CD4-positive, alpha-beta memory T cell (primary cell): ENCODE measurements around the gene CASKIN2. TPM values are rescaled to one million over a fixed set of nuclear protein-coding genes. Genes with fewer than 3 reads are reported as not detected.

ENCODE experiments used
- CTCF ChIA-PET: fragments of 350-600 bp; sonication (Branson Sonifier 250); formaldehyde crosslinking; loops from one replicate; lab custom pipeline; 2021; ENCODE audit warnings: inconsistent platforms; ENCODE audit not compliant: partially characterized antibody; lab: Charles Lee
- POLR2A ChIA-PET: fragments of 350-600 bp; sonication (Branson Sonifier 250); formaldehyde crosslinking; loops from one replicate; lab custom pipeline; 2021; ENCODE audit not compliant: partially characterized antibody; lab: Charles Lee
- DNase-seq, 5 donors: peaks; one replicate each; pipeline versions ENCODE4 v3.0.0 to v3.0.0-alpha.2; 2020 to 2022; ENCODE audit warnings: mixed read lengths in 1 of 5
- H3K27ac ChIP-seq: one replicate; pipeline ENCODE4 v1.7.0; 2013; ENCODE audit warnings: low read depth, low read length
- H3K27me3 ChIP-seq: 2 replicates; pipeline ENCODE4 v1.7.0; 2013; ENCODE audit warnings: mild to moderate bottlenecking, low read length, moderate library complexity; ENCODE audit not compliant: insufficient read depth
- H3K36me3 ChIP-seq: 2 replicates; pipeline ENCODE4 v1.7.0; 2013; ENCODE audit warnings: mild to moderate bottlenecking, low read length, moderate library complexity; ENCODE audit not compliant: insufficient read depth
- H3K4me1 ChIP-seq: 2 replicates; pipeline ENCODE4 v1.7.0; 2013; ENCODE audit warnings: mild to moderate bottlenecking, low read length, moderate library complexity; ENCODE audit not compliant: insufficient read depth
- H3K4me3 ChIP-seq, 2 donors: one replicate each; pipeline ENCODE4 v1.7.0; 2013; ENCODE audit warnings: low read length in 2 of 2, mild to moderate bottlenecking in 1 of 2
- H3K9me3 ChIP-seq, 2 donors: one replicate each; pipeline ENCODE4 v1.7.0; 2013; ENCODE audit warnings: low read length in 2 of 2, control low read depth in 1 of 2; ENCODE audit not compliant: control insufficient read depth in 1 of 2
- H3K27ac Mint-ChIP-seq, 7 donors: one replicate each; pipeline ENCODE4 v1.8.0; 2020 to 2021; ENCODE audit warnings: mixed read lengths in 7 of 7, mild to moderate bottlenecking in 6 of 7, inconsistent platforms in 3 of 7, moderate library complexity in 3 of 7
- H3K27me3 Mint-ChIP-seq, 2 donors: one replicate each; pipeline ENCODE4 v1.8.0; 2020 to 2021; ENCODE audit warnings: mixed read lengths in 2 of 2
- H3K36me3 Mint-ChIP-seq, 2 donors: one replicate each; pipeline ENCODE4 v1.8.0; 2020 to 2021; ENCODE audit warnings: mixed read lengths in 2 of 2, inconsistent platforms in 1 of 2, mild to moderate bottlenecking in 1 of 2
- H3K4me1 Mint-ChIP-seq, 4 donors: one replicate each; pipeline ENCODE4 v1.8.0; 2020 to 2021; ENCODE audit warnings: mixed read lengths in 4 of 4, mild to moderate bottlenecking in 1 of 4
- H3K4me3 Mint-ChIP-seq, 8 donors: one replicate each; pipeline ENCODE4 v1.8.0; 2020 to 2021; ENCODE audit warnings: mixed read lengths in 8 of 8, mild to moderate bottlenecking in 7 of 8, moderate library complexity in 6 of 8, inconsistent platforms in 3 of 8
- H3K9me3 Mint-ChIP-seq, 8 donors: one replicate each; pipeline ENCODE4 v1.8.0; 2020 to 2021; ENCODE audit warnings: mixed read lengths in 8 of 8, mild to moderate bottlenecking in 5 of 8, inconsistent platforms in 3 of 8, moderate library complexity in 1 of 8
- intact Hi-C: fragments of 100-400 bp; cut with micrococcal nuclease; formaldehyde crosslinking; loops from one replicate; pipeline ENCODE4 v1.15.1; 2023
- polyA plus RNA-seq, 2 donors: library from polyadenylated mRNA; unstranded; fragments of 300-500 nt; fragmentation: Illumina TruSeq; gene quantifications; one replicate each; pipeline ENCODE4 v1.2.3, GENCODE V29; 2021
- total RNA-seq, 2 experiments: library from RNA; stranded (reverse); gene quantifications; one replicate each; pipeline ENCODE4 v1.2.3, GENCODE V29; 2021

CASKIN2 gene
- total and polyA plus RNA-seq, 4 experiments from 2014 or later, result 0.32 to 0.53 TPM; not detected in 2

GRCh38 chr17:75465039-75465438 is 50.3 kb downstream of the CASKIN2 start:
- POLR2A ChIA-PET, result interaction anchor here (0.7 kb wide), 2 partner anchors 35 to 736 kb away, joined by 3 read pairs; no protein-coding TSS in a partner anchor
- CTCF ChIA-PET, result interaction anchor here (0.6 kb wide), 1 partner anchor 22 kb away, joined by 3 read pairs; no protein-coding TSS in a partner anchor
- H3K9me3 Mint-ChIP-seq, result no peaks in the 10 kb centered on the region
- Histone ChIP-seq H3K36me3 (no peaks in the 10 kb centered on the region), H3K4me1 (no peaks in the 10 kb centered on the region), H3K4me3 (no peak overlapping the region), H3K27me3 (no peaks in the 10 kb centered on the region), H3K27ac (no peak overlapping the region), H3K9me3 (no peaks in the 10 kb centered on the region)
- no peak overlapping the region for H3K4me3 Mint-ChIP-seq
- peaks cover 0 to 8% of the 10 kb centered on the region in 2 donors for H3K36me3 Mint-ChIP-seq
- peak overlapping the region in 2 of 7 donors; percentile 6 to 51 for H3K27ac Mint-ChIP-seq
- no peak for DNase-seq
- intact Hi-C loops, result no loop called here
- H3K27me3 Mint-ChIP-seq, result no peaks in the 10 kb centered on the region
- peaks cover 11 to 20% (median 14%) of the 10 kb centered on the region in 4 donors for H3K4me1 Mint-ChIP-seq

GRCh38 chr17:75463603-75464002 is 51.7 kb downstream of the CASKIN2 start:
- Mint-ChIP-seq H3K36me3 (peaks cover 0 to 10% of the 10 kb centered on the region in 2 donors), H3K27ac (peak overlapping the region in 2 of 7 donors; percentile 15 to 27), H3K27me3 (no peaks in the 10 kb centered on the region), H3K9me3 (no peaks in the 10 kb centered on the region), H3K4me1 (peaks cover 17 to 32% (median 23%) of the 10 kb centered on the region in 4 donors), H3K4me3 (no peak overlapping the region)
- ChIA-PET CTCF (no interaction called here), POLR2A (interaction anchor here (1.0 to 1.4 kb wide), 2 partner anchors 24 to 193 kb away, joined by 4 to 5 read pairs; partner anchors contain the start of gene MIF4GD)
- DNase-seq, result no peak
- Histone ChIP-seq H3K4me1 (no peaks in the 10 kb centered on the region), H3K9me3 (no peaks in the 10 kb centered on the region), H3K36me3 (no peaks in the 10 kb centered on the region), H3K27ac (no peak overlapping the region), H3K27me3 (no peaks in the 10 kb centered on the region), H3K4me3 (no peak overlapping the region)
- intact Hi-C loops, result no loop called here

GRCh38 chr17:75460295-75460694 is 55.0 kb downstream of the CASKIN2 start:
- Histone ChIP-seq H3K4me1 (peaks cover 18% of the 10 kb centered on the region), H3K36me3 (no peaks in the 10 kb centered on the region), H3K9me3 (no peaks in the 10 kb centered on the region), H3K27ac (no peak overlapping the region), H3K4me3 (no peak overlapping the region), H3K27me3 (no peaks in the 10 kb centered on the region)
- no peaks in the 10 kb centered on the region for H3K27me3 Mint-ChIP-seq
- H3K36me3 Mint-ChIP-seq, result peaks cover 5 to 7% of the 10 kb centered on the region in 2 donors
- CTCF ChIA-PET, result interaction anchor here (0.9 kb wide), 1 partner anchor 172 kb away, joined by 4 read pairs; no protein-coding TSS in a partner anchor
- intact Hi-C loops, result no loop called here
- no peaks in the 10 kb centered on the region for H3K9me3 Mint-ChIP-seq
- H3K4me1 Mint-ChIP-seq, result peaks cover 23 to 54% (median 38%) of the 10 kb centered on the region in 4 donors
- H3K27ac Mint-ChIP-seq, result peak overlapping the region in 2 of 7 donors; percentile 32 to 47
- no peak for DNase-seq
- no peak overlapping the region for H3K4me3 Mint-ChIP-seq
- POLR2A ChIA-PET, result interaction anchor here (1.0 to 1.1 kb wide), 2 partner anchors 15 to 56 kb away, joined by 3 read pairs; partner anchors contain the start of gene TSEN54

- Mint-ChIP-seq H3K27ac (peak overlapping the region in 5 of 7 donors; percentile 14 to 47 (median 32)), H3K4me1 (peaks cover 22 to 50% (median 37%) of the 10 kb centered on the region in 4 donors), H3K27me3 (no peaks in the 10 kb centered on the region), H3K9me3 (no peaks in the 10 kb centered on the region), H3K36me3 (peaks cover 4 to 5% of the 10 kb centered on the region in 2 donors), H3K4me3 (peak overlapping the region in 1 of 8 donors; percentile 15)
- Histone ChIP-seq H3K36me3 (no peaks in the 10 kb centered on the region), H3K4me3 (no peak overlapping the region), H3K9me3 (no peaks in the 10 kb centered on the region), H3K27me3 (no peaks in the 10 kb centered on the region), H3K4me1 (peaks cover 18% of the 10 kb centered on the region), H3K27ac (no peak overlapping the region)
- POLR2A ChIA-PET, result interaction anchor here (1.0 to 1.1 kb wide), 2 partner anchors 16 to 57 kb away, joined by 3 read pairs; partner anchors contain the start of gene TSEN54
- intact Hi-C loops, result no loop called here
- CTCF ChIA-PET, result interaction anchor here (0.9 kb wide), 2 partner anchors 8 to 173 kb away, joined by 3 to 4 read pairs; no protein-coding TSS in a partner anchor
- DNase-seq, result no peak
Measured at GRCh38 chr17:75459590-75460267, 55.6 kb downstream of the CASKIN2 start.

- Mint-ChIP-seq H3K4me3 (peak overlapping the region in 1 of 8 donors; percentile 15), H3K36me3 (peaks cover 4 to 5% of the 10 kb centered on the region in 2 donors), H3K9me3 (no peaks in the 10 kb centered on the region), H3K27me3 (no peaks in the 10 kb centered on the region), H3K4me1 (peaks cover 22 to 46% (median 37%) of the 10 kb centered on the region in 4 donors), H3K27ac (peak overlapping the region in 1 of 7 donors; percentile 34)
- no peak for DNase-seq
- H3K4me3 ChIP-seq, result no peak overlapping the region
- CTCF ChIA-PET, result interaction anchor here (0.9 kb wide), 1 partner anchor 9 kb away, joined by 3 read pairs; no protein-coding TSS in a partner anchor
- intact Hi-C loops, result no loop called here
- POLR2A ChIA-PET, result interaction anchor here (1.1 kb wide), 1 partner anchor 16 kb away, joined by 3 read pairs; no protein-coding TSS in a partner anchor
- no peaks in the 10 kb centered on the region for H3K9me3 ChIP-seq
- H3K4me1 ChIP-seq, result peaks cover 18% of the 10 kb centered on the region
- H3K27me3 ChIP-seq, result no peaks in the 10 kb centered on the region
- no peak overlapping the region for H3K27ac ChIP-seq
- no peaks in the 10 kb centered on the region for H3K36me3 ChIP-seq
Measured at GRCh38 chr17:75459246-75459589, 56.1 kb downstream of the CASKIN2 start.

- Histone ChIP-seq H3K36me3 (no peaks in the 10 kb centered on the region), H3K27ac (peak overlapping the region; percentile 67), H3K27me3 (no peaks in the 10 kb centered on the region), H3K9me3 (no peaks in the 10 kb centered on the region), H3K4me1 (peaks cover 18% of the 10 kb centered on the region), H3K4me3 (peak overlapping the region; percentile 94 to 95)
- Mint-ChIP-seq H3K4me1 (peaks cover 20 to 35% (median 30%) of the 10 kb centered on the region in 4 donors), H3K9me3 (no peaks in the 10 kb centered on the region), H3K36me3 (peaks cover 4 to 5% of the 10 kb centered on the region in 2 donors), H3K4me3 (peak overlapping the region; percentile 93 to 99 (median 95)), H3K27ac (peak overlapping the region; percentile 90 to 98 (median 96)), H3K27me3 (no peaks in the 10 kb centered on the region)
- intact Hi-C loops, result no loop called here
- DNase-seq, result peak in 3 of 5 donors; percentile 6 to 42 (median 14)
- CTCF ChIA-PET, result interaction anchor here (1.0 to 3.6 kb wide), 7 partner anchors 22 to 296 kb away, joined by 3 to 25 read pairs (median 5); partner anchors contain the start of gene TSEN54
- POLR2A ChIA-PET, result interaction anchor here (0.9 to 2.7 kb wide), 18 partner anchors 12 to 196 kb away, joined by 3 to 26 read pairs (median 6); partner anchors contain the start of genes GGA3, GRB2, LLGL2 and MIF4GD
Measured at GRCh38 chr17:75457047-75457654, 58.2 kb downstream of the CASKIN2 start.
